ENCODE data around the gene SLC5A2.
"Not testable (repeated sequence)": the region's sequence is repeated elsewhere in the genome, so short reads cannot be mapped to it uniquely, and the experiment has no call there.

SLC5A2 gene

DNA sequence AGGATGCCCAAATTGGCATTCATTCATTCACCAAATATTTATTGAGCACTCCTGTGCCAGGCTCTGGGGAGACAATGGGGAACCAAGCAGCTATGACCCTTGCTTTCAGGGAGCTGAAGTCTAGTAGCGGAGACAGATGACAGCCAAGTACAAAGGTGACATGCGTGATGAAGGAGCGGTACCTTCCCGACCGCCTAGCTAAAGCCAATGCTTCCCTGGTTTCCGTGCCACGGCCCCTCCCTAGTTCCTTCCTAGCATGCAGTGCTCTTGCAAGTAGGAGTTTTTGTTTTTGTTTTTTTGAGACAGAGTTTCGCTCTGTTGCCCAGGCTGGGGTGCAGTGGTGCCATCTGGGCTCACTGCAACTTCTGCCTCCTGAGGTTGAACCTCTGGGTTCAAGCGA lies 3.2 kb upstream of the SLC5A2 start:
- H3K4me3 ChIP-seq (ENCODE audit: low read length) = no peak overlapping the region
- TF ChIP-seq, protein P1, sequence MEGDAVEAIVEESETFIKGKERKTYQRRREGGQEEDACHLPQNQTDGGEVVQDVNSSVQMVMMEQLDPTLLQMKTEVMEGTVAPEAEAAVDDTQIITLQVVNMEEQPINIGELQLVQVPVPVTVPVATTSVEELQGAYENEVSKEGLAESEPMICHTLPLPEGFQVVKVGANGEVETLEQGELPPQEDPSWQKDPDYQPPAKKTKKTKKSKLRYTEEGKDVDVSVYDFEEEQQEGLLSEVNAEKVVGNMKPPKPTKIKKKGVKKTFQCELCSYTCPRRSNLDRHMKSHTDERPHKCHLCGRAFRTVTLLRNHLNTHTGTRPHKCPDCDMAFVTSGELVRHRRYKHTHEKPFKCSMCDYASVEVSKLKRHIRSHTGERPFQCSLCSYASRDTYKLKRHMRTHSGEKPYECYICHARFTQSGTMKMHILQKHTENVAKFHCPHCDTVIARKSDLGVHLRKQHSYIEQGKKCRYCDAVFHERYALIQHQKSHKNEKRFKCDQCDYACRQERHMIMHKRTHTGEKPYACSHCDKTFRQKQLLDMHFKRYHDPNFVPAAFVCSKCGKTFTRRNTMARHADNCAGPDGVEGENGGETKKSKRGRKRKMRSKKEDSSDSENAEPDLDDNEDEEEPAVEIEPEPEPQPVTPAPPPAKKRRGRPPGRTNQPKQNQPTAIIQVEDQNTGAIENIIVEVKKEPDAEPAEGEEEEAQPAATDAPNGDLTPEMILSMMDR (IDR thresholded peaks at IDR 0.05; ENCODE audit: insufficient read depth, low read depth, low read length, missing control alignments) = no peak
- DNase-seq (ENCODE audit: low read depth) = no peak

DNA sequence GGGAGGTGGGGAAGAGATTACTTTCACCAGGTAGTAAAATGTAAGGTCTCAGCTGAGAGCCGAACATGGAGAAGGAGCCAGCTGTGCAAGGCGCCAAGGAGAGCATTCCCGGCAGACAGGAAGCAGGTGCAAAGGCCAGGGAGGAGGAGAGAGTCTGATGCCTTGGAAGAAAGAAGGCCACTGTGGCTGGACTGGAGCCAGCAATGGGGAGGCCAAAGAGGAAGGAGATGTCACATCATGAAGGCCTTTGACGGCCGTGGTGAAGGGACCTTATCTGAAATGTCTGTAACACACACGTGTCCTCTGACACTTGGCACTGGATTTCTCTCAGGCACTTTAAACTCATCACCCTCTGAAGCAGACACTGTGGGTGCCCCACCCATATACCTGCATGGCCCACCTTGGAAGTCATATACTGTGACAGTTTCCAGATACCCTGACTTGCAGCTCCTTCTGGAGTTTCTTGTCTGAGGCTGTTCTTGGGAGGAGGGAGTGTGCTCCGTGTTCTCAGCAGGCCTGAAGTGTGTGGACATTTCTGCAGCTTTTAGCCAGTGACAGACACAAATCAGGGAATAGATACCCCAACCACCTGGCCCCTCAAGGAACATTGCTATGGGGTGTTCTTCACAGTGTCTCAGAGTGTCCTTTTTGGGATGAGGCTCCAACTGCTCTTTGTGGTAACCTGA lies 1.9 kb upstream of the SLC5A2 start:
- TF ChIP-seq, protein P1 (IDR thresholded peaks at IDR 0.05; ENCODE audit: insufficient read depth, low read depth, low read length, missing control alignments) = no peak
- H3K4me3 ChIP-seq (ENCODE audit: low read length) = no peak overlapping the region
- no peak for DNase-seq (ENCODE audit: low read depth)

DNA sequence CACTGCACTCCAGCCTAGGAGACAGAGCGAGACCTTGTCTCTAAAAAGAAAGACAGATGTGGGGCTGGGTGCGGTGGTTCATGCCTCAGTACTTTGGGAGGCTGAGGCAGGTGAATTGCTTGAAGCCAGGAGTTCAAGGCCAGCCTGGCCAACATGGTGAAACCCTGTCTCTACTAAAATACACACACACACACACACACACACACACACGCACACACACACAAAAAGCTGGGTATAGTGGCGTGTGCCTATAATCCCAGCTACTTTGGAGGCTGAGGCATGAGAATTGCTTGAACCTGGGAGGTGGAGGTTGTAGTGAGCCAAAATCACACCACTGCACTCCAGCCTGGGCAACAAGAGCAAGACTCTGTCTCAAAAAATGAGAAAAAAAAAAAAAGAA lies 1.1 kb downstream of the SLC5A2 start:
- not testable (repeated sequence) for H3K4me3 ChIP-seq (ENCODE audit: low read length); DNase-seq (ENCODE audit: low read depth)

DNA sequence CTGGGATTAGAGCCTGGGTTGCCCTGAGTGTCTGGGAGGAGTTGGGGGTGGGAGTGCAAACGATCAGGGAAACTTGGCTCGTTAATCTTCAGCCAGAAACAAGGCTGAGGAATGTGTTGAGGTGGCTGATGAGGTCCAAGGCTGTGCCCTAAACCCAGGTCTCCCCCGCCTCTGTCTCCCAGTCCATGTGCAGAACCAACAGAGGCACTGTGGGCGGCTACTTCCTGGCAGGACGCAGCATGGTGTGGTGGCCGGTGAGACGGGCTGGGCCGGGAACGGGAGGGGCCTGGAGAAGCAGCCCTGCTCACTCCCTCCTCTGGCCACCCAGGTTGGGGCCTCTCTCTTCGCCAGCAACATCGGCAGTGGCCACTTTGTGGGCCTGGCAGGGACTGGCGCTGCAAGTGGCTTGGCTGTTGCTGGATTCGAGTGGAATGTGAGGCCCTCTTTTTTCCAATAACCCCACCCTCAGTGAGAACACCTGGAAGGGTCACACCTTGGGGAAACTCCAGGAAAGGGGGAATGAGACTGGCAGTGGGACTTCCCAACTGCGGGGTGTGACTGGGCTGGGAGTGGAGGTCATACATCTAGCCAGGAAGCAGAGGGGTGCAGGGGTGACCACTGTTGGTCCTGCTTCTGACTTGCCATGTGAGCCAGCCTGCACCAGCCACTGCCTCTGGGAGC lies 1.7 kb downstream of the SLC5A2 start:
- TF ChIP-seq, protein P1 (IDR thresholded peaks at IDR 0.05; ENCODE audit: insufficient read depth, low read depth, low read length, missing control alignments) = no peak
- no peak overlapping the region for H3K4me3 ChIP-seq (ENCODE audit: low read length)
- DNase-seq (ENCODE audit: low read depth) = no peak

DNA sequence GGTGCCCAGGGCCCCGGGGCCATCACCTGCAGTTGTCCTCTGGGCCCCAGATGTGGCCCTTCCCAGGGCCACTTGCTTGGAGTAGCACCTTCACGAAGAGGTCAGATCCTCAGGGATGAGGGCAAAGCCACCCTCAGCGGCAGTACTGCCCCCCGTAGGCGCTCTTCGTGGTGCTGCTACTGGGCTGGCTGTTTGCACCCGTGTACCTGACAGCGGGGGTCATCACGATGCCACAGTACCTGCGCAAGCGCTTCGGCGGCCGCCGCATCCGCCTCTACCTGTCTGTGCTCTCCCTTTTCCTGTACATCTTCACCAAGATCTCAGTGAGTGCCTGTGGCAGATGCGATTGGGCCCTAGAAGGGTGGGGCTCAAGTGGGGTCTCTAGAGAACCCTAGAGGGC lies 2.6 kb downstream of the SLC5A2 start:
- no peak for DNase-seq (ENCODE audit: low read depth)
- TF ChIP-seq, protein P1 (IDR thresholded peaks at IDR 0.05; ENCODE audit: insufficient read depth, low read depth, low read length, missing control alignments) = no peak
- H3K4me3 ChIP-seq (ENCODE audit: low read length) = no peak overlapping the region

DNA sequence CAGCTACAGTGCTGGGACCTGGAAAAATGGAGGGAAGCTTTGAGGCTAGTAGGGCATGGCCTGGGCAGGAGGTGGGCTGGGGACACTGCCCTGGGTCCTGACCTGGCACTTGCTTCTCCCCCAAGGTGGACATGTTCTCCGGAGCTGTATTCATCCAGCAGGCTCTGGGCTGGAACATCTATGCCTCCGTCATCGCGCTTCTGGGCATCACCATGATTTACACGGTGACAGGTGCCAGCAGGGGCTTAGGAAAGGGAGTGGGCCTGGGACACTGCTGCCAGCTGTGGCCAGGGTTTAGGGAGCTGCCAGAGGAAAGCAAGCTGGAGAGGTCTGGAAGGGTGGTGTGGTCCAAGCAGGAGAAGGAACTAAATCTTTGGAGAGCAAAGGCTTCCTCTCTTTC lies 3.1 kb downstream of the SLC5A2 start:
- no peak overlapping the region for H3K4me3 ChIP-seq (ENCODE audit: low read length)
- TF ChIP-seq, protein P1 (IDR thresholded peaks at IDR 0.05; ENCODE audit: insufficient read depth, low read depth, low read length, missing control alignments) = no peak
- no peak for DNase-seq (ENCODE audit: low read depth)

DNA sequence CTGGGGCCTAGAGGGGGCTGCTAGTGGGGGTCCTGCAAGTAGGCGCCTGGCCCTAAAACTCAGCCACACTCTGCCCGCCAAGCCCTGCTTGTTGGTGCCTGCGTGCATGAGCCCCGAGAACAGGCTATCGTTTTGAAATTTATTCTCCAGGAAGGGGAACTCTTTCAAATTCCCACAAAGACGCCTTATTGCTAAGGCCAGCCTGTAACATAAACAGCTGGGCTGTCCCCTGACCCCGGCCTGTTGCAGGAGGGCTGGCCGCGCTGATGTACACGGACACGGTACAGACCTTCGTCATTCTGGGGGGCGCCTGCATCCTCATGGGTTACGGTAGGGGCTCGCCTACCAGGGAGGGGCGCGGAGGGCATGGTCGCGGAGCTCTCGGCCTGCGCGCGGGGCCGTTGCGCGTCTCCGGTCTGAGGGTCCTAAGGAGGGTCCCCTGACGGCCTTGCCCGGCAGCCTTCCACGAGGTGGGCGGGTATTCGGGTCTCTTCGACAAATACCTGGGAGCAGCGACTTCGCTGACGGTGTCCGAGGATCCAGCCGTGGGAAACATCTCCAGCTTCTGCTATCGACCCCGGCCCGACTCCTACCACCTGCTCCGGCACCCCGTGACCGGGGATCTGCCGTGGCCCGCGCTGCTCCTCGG lies 4.3 kb downstream of the SLC5A2 start:
- TF ChIP-seq, protein P1 (IDR thresholded peaks at IDR 0.05; ENCODE audit: insufficient read depth, low read depth, low read length, missing control alignments) = no peak
- H3K4me3 ChIP-seq (ENCODE audit: low read length) = peak overlapping the region; percentile 54
- DNase-seq (ENCODE audit: low read depth) = no peak

Measured in epithelial cell of esophagus (primary cell).